NK-92 treated with Interleukin-12 subunit alpha and Interleukin-12 subunit beta, amount 100 ng/mL, for 24 hours (cell line): ENCODE measurements around the gene SMPD4.
"Not testable (repeated sequence)": the region's sequence is repeated elsewhere in the genome, so short reads cannot be mapped to it uniquely, and the experiment has no call there.

ENCODE experiments used
- DNase-seq: peaks from one replicate; lab custom pipeline; 2025; lab: John Stamatoyannopoulos, UW

Gene SMPD4

GRCh38 chr2:130157354-130157753, 24.0 kb downstream of the SMPD4 start:
- DNase-seq: not testable (repeated sequence)

GRCh38 chr2:130156624-130157004, 24.8 kb downstream of the SMPD4 start:
- no peak for DNase-seq

DNA sequence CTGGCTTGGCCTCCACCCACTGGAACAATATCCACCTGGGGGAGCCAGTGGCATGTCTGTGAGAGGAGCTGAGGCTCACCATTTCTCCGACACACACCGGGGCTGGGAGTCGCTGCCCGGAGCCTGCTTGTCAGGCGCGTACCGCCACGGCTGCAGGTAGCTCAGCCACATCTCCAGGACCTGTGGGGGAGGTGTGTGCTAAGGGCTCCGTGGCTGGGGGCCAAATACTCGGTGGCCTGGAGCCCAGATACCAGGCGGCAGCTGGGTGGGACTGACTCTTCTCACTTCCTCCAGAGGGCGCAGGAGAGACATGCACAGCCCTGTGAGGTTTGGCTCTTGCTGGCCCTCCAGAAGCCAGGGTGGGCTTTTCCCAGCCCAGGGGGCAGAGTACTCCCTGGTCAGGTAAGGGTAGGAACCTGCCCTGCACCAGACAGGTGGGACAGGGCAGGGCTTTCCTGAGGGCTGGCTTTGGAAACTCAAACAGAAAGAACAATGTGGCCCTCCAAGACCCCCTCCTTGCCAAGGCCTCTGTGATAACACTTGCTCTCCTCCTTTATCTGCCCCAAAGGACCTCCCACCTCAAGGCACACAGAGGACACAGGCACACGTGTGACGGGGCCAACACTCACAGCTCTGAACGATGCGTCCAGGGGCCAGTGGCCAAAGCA, 25.3 kb downstream of the SMPD4 start:
- DNase-seq: peak; percentile 18

GRCh38 chr2:130154773-130155765, 26.3 kb downstream of the SMPD4 start:
- DNase-seq: no peak

GRCh38 chr2:130154423-130154770, 27.0 kb downstream of the SMPD4 start:
- DNase-seq: not testable (repeated sequence)

DNA sequence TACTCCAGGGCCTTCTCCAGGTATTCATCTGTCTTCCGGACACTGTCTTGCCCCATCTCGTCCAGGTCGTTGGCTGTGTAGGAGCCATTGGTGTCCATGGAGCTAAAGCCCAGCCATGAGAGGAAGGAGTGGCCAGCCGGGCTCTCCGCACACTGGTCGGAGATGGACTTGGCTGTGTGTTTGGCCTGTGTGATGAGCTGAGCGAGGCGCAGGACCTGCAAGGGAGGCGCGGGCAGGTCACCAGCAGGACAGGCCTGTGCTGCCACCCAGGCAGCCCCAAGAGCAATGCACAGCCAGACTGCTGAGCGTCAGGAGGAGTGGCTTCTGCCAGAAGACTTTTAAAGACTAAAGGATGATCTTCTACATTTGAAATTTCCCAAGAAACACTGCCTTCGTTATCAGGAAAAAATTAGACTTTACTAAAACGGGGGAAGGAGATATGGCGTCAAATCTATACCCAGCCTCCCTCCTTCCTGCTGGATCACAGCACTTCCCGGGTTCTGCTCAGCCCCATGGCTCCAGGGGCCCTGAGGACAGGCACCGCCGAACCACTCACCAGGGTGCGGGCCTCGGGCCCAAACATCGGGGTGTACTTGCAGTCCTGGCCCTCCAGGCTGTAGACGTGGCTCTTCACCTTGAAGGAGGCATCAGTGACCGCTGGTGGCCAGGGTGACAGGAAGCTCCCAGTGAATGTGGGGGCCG, 27.5 kb downstream of the SMPD4 start:
- DNase-seq: not testable (repeated sequence)

- DNase-seq: no peak
Measured at GRCh38 chr2:130152816-130153595, 28.4 kb downstream of the SMPD4 start.

GRCh38 chr2:130152136-130152815, 29.1 kb downstream of the SMPD4 start:
- not testable (repeated sequence) for DNase-seq

DNA sequence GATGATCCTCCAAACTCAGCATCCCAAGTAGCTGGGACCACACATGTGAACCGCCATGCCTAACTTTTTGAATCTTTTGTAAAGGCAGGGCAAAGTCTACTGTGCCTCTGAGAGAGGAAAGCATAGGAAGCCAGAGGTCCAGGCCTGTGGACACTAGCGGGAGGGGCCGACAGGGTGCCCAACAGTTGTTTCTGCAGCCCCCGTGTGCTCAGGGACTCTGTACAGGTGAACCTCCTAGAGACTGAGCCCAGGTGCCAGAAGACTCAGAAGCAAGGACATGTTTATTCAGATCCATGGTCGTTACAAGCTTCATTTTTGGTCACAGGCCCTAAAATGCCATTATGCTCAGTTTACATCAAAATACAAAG, 30.3 kb downstream of the SMPD4 start:
- not testable (repeated sequence) for DNase-seq

GRCh38 chr2:130150181-130151144, 30.9 kb downstream of the SMPD4 start:
- DNase-seq: no peak

DNA sequence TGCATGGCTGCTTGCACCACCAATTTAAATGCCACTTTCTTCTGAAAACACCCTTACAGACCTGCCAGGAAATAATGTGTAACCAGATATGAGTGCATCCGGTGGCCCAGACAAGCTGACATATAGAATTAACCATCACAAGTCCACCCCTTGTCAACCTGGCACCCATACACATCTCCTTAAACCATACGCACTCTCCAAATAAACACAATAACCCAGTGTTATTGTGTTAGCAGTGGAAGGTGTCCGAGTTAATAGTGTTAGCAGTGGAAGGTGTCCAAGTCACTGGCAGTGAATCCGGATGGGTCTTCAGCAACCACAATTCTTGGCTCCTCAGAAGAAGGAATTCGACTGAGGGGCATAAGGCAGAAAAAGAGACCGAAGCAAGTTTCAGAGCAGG, 32.9 kb downstream of the SMPD4 start:
- not testable (repeated sequence) for DNase-seq

DNA sequence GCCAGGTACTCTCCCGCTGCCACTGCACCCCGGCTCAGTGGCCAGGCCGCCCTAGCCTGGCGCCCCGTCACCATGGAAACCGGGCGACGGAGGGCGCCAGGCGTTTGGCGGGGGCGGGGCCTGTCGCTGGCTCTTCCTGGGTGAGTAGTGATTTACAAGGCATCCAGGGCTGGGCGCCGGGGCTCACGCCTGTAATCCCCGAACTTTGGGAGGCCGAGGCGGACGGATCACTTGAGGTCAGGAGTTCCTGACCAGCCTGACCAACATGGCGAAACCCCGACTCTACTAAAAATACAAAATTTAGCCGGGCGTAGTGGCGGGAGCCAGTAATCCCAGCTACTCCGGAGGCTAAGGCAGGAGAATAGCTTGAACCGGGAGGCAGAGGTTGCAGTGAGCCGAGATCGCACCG, 36.4 kb downstream of the SMPD4 start, which contains the start of gene CCDC74B:
Gene CCDC74B, minus strand, starts transcription at position 107 of the 409 bp plus-strand sequence. CDS start 116 bp downstream, outside the sequence.
- DNase-seq: not testable (repeated sequence)

- DNase-seq: not testable (repeated sequence)
Measured at GRCh38 chr2:130143266-130144039, 37.9 kb downstream of the SMPD4 start.

GRCh38 chr2:130142396-130143265, 38.8 kb downstream of the SMPD4 start:
- not testable (repeated sequence) for DNase-seq

- DNase-seq: not testable (repeated sequence)
Measured at GRCh38 chr2:130141645-130142370, 39.6 kb downstream of the SMPD4 start.

DNA sequence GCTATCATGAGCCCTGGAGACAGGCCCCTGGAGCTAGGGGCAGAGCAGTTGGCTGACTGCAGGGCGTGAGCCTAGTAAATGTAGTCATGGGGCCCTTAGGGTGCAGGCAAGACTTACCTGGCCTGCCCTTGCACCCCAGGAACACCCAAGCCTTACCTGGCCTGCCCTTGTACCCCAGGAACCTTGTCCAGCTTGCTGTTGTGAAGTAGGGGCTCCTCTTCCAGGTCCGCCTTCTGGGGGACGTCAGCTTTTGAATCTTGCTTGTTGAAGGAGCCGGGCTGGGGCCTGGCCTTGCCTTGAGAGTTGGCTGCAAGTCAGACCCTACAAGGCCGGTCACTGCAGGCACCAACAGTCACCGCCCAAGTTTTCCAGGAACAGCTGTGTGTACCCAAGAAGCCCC, 40.4 kb downstream of the SMPD4 start:
- not testable (repeated sequence) for DNase-seq

- not testable (repeated sequence) for DNase-seq
Measured at GRCh38 chr2:130140516-130140915, 40.9 kb downstream of the SMPD4 start.
